Naive thymus-derived CD8-positive, alpha-beta T cell (primary cell): ENCODE results near the gene TCERG1L. TPM values are rescaled to one million over a fixed set of nuclear protein-coding genes. Genes with fewer than 3 reads are reported as not detected.
A peak's percentile ranks its signal among the peaks of the same experiment; 100 is the strongest.
"Not testable (repeated sequence)": the region's sequence is repeated elsewhere in the genome, so short reads cannot be mapped to it uniquely, and the experiment has no call there.

ENCODE experiments used
- ATAC-seq, 2 donors: fragments of 150-1000 bp; cut with Tn5 transposase in 1 of 2; sonication (Bioruptor Pico), chemical (Tn5 transposase) in 1 of 2; 1 replicate in 1 of 2; 2 replicates in 1 of 2; pipeline ENCODE4 v1.10.0; 2021; ENCODE audit warnings: mild to moderate bottlenecking in 2 of 2, moderate library complexity in 2 of 2
- POLR2A ChIA-PET: fragments of 350-600 bp; sonication (Branson Sonifier 250); formaldehyde crosslinking; loops from one replicate; lab custom pipeline; 2021; ENCODE audit warnings: antibody characterized with exemption; lab: Charles Lee
- DNase-seq, 10 donors: peaks; one replicate each; pipeline versions ENCODE4 v3.0.0 to v3.0.0-alpha.2; 2020 to 2022
- H3K27ac Mint-ChIP-seq, 10 donors: one replicate each; pipeline ENCODE4 v1.8.0; 2020 to 2022; ENCODE audit warnings: mild to moderate bottlenecking in 10 of 10, mixed read lengths in 10 of 10, moderate library complexity in 4 of 10, inconsistent platforms in 1 of 10
- H3K27me3 Mint-ChIP-seq, 5 donors: one replicate each; pipeline ENCODE4 v1.8.0; 2021 to 2022; ENCODE audit warnings: mixed read lengths in 5 of 5
- H3K36me3 Mint-ChIP-seq, 3 donors: one replicate each; pipeline ENCODE4 v1.8.0; 2020 to 2022; ENCODE audit warnings: mixed read lengths in 3 of 3, mild to moderate bottlenecking in 2 of 3, inconsistent platforms in 1 of 3
- H3K4me1 Mint-ChIP-seq, 4 donors: one replicate each; pipeline ENCODE4 v1.8.0; 2021 to 2022; ENCODE audit warnings: mixed read lengths in 4 of 4
- H3K4me3 Mint-ChIP-seq, 10 donors: one replicate each; pipeline ENCODE4 v1.8.0; 2020 to 2022; ENCODE audit warnings: mild to moderate bottlenecking in 10 of 10, mixed read lengths in 10 of 10, moderate library complexity in 6 of 10, inconsistent platforms in 1 of 10
- H3K9me3 Mint-ChIP-seq, 9 donors: one replicate each; pipeline ENCODE4 v1.8.0; 2020 to 2022; ENCODE audit warnings: mixed read lengths in 9 of 9, mild to moderate bottlenecking in 3 of 9, inconsistent platforms in 1 of 9, moderate library complexity in 1 of 9
- polyA plus RNA-seq, 3 donors: library from polyadenylated mRNA; unstranded; fragments of 300-500 nt; fragmentation: Illumina TruSeq; gene quantifications; one replicate each; pipeline ENCODE4 v1.2.3, GENCODE V29; 2021
- total RNA-seq, 8 experiments: library from RNA in 2 of 8; stranded (reverse) in 2 of 8; gene quantifications; one replicate each; pipeline ENCODE4 v1.2.3 and lab custom pipeline; 2021 to 2026

The TCERG1L gene
- total and polyA plus RNA-seq, 5 experiments from 2014 or later = 0.14 to 0.27 TPM; not detected in 3

DNA sequence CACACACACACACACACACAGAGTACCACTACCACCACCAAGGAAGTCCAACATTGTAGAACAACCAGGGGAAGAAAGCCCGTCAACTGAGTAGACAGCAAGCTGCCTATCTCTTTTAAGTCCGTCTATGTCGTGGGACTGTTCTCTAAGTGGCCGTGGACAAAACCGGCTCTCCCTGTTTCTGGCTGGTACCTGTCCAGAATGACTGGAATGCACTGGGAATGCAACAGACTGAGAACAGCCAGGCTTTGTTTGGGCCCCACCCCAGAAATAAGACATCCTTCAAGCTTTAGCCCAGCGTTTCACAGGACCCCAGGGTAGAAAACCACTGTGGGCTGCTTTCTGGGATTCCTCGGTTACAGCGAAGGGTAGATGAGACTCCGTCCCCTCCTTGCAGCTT, 203.6 kb downstream of the TCERG1L start:
- POLR2A ChIA-PET = no interaction called here
- H3K4me3 Mint-ChIP-seq = no peak overlapping the region
- peaks cover 0 to 12% (median 4%) of the 10 kb centered on the region in 9 donors for H3K9me3 Mint-ChIP-seq
- DNase-seq = no peak
- H3K27ac Mint-ChIP-seq = peak overlapping the region in 1 of 10 donors; percentile 70
- H3K4me1 Mint-ChIP-seq = peaks cover 0 to 13% (median 0%) of the 10 kb centered on the region in 4 donors
- H3K36me3 Mint-ChIP-seq = no peaks in the 10 kb centered on the region
- no peak for ATAC-seq
- peaks cover 0 to 9% (median 2%) of the 10 kb centered on the region in 5 donors for H3K27me3 Mint-ChIP-seq

DNA sequence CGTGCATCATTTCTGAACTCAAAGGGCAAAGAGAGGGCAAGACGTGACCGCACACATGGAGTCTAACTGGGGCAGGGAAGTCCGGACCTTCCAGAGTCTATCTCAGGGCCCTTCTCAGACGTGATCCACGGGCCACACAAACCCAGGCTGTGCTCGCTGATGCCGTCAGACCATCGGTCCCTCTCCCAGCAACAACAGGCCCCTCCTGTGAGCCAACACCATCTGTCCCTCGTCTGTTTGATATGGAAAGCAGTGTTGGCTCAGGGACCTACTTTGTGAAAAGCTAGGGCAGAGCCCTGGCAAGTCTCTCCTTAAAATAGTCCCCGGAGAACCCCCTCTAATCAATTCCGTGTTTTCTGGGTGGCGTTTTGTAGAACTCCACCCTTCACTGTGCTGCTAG, 208.8 kb downstream of the TCERG1L start:
- H3K27ac Mint-ChIP-seq = no peak overlapping the region
- H3K4me3 Mint-ChIP-seq = no peak overlapping the region
- H3K27me3 Mint-ChIP-seq = peaks cover 0 to 9% (median 2%) of the 10 kb centered on the region in 5 donors
- ATAC-seq = no peak
- POLR2A ChIA-PET = no interaction called here
- no peak for DNase-seq
- peaks cover 0 to 6% (median 0%) of the 10 kb centered on the region in 9 donors for H3K9me3 Mint-ChIP-seq
- no peaks in the 10 kb centered on the region for H3K36me3 Mint-ChIP-seq
- peaks cover 0 to under 1% (median 0%) of the 10 kb centered on the region in 4 donors for H3K4me1 Mint-ChIP-seq

DNA sequence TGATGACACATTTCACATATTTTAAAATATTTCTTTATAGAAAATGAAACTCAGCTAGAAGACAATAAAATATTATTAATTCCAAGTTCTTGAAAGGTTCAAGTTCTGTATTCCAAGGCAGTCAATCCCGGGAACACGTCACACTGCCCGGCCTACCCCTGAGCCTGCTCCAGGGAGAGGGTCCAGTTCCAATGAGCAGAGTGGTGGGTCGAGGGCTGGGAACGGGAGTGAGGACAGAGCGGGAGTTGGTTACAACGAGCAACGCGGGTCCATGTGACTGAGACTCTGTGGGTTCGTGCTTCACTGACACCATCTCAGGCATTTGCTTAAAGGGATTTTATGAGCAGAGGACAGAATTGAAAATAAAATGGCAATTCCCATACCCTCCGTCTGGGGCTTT, 209.4 kb downstream of the TCERG1L start:
- Mint-ChIP-seq H3K36me3 (no peaks in the 10 kb centered on the region), H3K27me3 (peaks cover 0 to 9% (median 2%) of the 10 kb centered on the region in 5 donors), H3K9me3 (peaks cover 0 to 3% (median 0%) of the 10 kb centered on the region in 9 donors), H3K4me3 (no peak overlapping the region), H3K4me1 (no peaks in the 10 kb centered on the region), H3K27ac (no peak overlapping the region)
- POLR2A ChIA-PET = no interaction called here
- no peak for ATAC-seq
- no peak for DNase-seq

DNA sequence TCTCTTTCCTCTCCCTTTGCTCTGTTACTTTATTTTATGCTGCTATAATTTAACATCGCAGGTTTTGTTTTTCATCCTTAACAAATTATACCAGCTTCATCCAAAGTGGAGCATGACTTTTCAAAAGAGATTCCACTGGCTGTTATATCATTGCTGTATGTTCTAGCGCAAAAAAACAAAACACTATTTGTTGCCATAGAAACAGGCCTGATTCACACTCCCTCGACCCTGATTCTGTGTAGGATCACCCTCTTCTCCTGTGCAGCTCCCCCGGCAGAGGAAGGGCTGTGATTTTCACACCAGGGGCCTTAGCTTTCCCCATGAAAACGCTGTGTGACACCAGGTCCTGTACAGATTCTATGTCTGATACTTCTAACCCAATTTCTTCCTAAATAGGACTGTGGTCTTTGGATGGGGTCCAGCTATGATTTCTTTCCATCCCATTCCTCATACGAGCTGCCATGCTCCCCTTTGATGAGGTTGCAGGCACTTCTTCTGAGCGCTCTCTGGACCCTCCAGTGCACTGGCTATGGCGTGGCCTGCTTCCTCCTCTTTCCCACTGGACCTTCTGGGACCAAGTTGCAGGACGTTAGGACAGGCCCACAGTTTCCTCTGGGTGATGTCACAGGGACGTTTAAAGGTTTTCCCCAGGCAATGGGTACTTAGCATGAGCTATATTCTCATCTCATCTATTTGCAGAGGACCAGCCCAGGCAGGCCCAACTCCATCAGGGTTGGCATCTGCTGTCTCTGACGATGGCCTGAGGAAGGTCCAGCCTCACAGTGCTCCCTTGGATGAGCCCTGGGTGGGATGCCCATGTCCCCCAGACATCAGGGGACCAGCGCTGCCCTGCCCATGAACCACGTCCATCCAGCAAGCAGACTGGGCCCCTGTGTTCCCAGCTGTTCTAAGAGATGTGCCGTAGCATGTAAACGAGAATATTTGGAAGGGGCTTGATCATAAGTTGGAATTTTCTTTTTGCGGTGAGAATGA, 210.8 kb downstream of the TCERG1L start:
- H3K27me3 Mint-ChIP-seq, DNase-seq, H3K27ac Mint-ChIP-seq, H3K36me3 Mint-ChIP-seq, POLR2A ChIA-PET, H3K9me3 Mint-ChIP-seq, ATAC-seq, H3K4me1 Mint-ChIP-seq, H3K4me3 Mint-ChIP-seq: not testable (repeated sequence)

DNA sequence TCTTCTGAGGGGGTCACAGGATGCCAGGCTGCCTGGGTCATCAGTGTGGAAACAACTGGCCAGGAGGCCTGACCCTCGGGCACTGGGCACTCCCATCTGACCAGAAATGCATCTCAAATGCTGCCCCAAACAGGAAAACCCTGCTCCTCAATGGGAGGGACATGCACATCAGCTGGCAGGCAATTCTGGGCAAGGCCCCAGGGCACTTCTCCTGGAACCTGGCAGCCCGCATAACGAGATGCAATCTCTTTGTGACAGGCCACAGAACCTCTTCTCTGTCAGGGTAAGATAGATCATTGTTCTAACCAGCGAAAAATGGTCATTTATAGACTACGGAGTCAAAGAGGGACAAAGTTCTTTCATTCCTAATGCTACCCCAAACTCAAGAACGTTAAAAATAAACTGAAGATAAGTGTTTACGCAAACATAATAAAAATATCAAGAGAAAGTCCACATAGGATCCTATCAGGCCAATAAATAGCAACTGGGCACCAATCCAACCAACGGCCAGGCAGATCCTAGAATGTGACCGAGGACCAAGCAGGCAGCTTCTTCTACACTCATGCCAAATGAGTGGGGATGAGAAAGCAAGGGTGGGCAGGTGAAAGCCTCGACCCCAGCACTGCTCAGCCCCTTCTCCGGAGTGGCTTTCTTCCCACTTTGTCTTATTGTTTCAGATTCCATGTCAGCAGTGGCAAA, 212.3 kb downstream of the TCERG1L start:
- POLR2A ChIA-PET = no interaction called here
- no peak for DNase-seq
- Mint-ChIP-seq H3K4me1 (no peaks in the 10 kb centered on the region), H3K27ac (peak overlapping the region in 1 of 10 donors; percentile 63), H3K4me3 (no peak overlapping the region), H3K36me3 (no peaks in the 10 kb centered on the region), H3K27me3 (no peaks in the 10 kb centered on the region), H3K9me3 (no peaks in the 10 kb centered on the region)
- no peak for ATAC-seq

DNA sequence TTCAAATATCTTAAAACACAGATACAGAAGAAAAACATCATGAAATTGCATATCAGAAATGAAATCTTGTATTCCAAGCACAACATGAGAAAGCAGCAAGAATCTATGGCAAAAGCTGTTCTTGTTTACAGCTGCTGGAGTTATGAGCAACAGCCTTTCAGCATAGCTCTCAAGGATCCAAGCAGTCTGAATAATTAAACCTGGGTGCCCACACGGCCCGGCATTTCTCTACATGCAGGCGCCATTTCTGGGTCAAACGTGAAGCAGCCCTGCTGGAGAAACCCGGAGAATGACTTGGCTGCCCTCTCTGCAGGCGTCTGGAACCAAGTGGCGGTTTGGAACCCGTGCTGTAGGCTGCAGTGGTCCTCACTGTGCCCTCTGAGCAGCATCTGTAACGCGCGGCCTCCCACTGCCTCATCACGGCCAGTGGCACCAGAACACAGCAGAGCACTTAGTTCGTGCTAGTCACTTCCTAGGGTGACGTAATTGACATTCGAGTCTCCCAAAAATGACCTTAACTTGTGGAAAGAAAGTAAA, 213.0 kb downstream of the TCERG1L start:
- POLR2A ChIA-PET = no interaction called here
- DNase-seq = no peak
- H3K4me1 Mint-ChIP-seq = no peaks in the 10 kb centered on the region
- no peak overlapping the region for H3K4me3 Mint-ChIP-seq
- no peak for ATAC-seq
- no peak overlapping the region for H3K27ac Mint-ChIP-seq
- no peaks in the 10 kb centered on the region for H3K36me3 Mint-ChIP-seq
- H3K9me3 Mint-ChIP-seq = no peaks in the 10 kb centered on the region
- H3K27me3 Mint-ChIP-seq = no peaks in the 10 kb centered on the region

DNA sequence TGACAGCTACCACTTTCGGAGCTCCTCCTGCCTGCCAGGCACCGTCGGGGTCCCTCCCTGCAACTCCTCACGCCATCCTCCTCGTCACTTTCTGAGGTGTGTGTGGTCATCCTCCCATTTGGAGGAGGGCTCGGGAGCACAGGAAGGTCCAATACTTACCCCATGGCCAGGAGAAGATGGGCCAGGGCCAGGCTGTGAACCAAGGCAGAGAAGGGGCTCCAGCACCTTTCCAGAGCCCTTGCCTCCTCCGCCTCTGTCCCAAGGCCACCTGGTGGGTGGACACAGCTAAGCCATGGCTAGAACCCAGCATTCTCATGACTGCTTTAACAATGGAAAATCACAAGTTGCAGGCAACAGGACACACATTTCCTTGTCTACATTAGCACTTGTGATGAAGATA, 215.5 kb downstream of the TCERG1L start:
- H3K9me3 Mint-ChIP-seq = no peaks in the 10 kb centered on the region
- H3K27ac Mint-ChIP-seq = no peak overlapping the region
- DNase-seq (no peak), ATAC-seq (no peak)
- H3K27me3 Mint-ChIP-seq = peaks cover 0 to 4% (median 0%) of the 10 kb centered on the region in 5 donors
- POLR2A ChIA-PET = no interaction called here
- no peaks in the 10 kb centered on the region for H3K36me3 Mint-ChIP-seq
- no peak overlapping the region for H3K4me3 Mint-ChIP-seq
- H3K4me1 Mint-ChIP-seq = peaks cover 0 to 4% (median under 1%) of the 10 kb centered on the region in 4 donors

DNA sequence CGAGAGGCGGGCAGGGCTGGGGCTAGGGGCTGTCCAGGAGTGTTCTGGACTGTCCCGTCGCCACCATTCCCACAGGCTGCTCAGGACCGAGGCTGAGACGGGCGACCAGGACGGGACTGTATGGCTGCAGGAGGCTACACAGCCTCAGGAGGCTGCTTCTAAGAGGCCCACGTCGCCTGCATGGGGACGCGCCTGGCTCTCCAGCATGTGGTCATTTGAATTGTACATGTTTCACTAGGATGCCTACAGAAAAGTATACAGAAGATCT, 216.3 kb downstream of the TCERG1L start:
- Mint-ChIP-seq H3K27ac (no peak overlapping the region), H3K9me3 (no peaks in the 10 kb centered on the region), H3K27me3 (peaks cover 0 to 8% (median 0%) of the 10 kb centered on the region in 5 donors), H3K4me3 (no peak overlapping the region), H3K4me1 (peaks cover 0 to 11% (median under 1%) of the 10 kb centered on the region in 4 donors), H3K36me3 (no peaks in the 10 kb centered on the region)
- ATAC-seq (no peak), DNase-seq (peak in 1 of 10 donors; percentile 52)
- POLR2A ChIA-PET = no interaction called here

DNA sequence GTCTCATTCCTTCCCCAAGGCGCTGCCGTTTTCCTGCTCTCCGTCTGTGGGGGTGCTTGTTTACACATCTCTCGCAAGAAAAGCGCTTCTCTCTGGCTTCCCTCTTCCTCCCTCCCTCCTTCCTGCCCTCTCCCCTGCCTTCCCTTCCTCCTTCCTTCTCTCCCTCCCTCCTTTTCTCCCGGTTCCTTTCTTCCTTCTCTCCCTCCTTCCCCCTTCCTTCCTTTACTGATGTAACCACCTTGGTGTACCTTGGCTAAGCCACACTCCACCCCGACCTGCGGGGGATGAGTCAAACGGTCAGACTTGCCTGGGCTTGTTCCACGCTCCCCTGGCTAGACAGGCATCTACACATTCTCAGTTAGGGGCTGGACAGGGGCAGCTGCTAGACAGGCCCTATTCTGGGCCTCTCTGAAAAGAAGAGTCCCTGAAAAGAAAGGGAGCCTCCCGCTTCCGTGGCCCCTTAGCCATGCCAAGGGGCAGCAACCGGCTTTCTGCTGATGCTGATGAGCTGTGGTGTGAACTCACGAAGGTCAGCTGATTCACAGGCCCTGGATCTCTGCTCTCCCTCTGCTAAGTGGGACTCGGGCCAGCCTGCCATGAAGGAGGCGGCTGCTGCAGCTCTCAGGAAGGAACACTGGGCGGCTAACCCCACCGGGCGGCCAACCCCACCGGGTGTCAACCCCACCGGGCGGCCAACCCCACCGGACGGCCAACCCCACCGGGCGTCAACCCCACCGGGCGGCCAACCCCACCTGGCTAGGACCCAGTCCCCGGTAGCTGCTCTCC, 216.8 kb downstream of the TCERG1L start:
- POLR2A ChIA-PET = no interaction called here
- Mint-ChIP-seq H3K27me3 (peaks cover 0 to 8% (median 0%) of the 10 kb centered on the region in 5 donors), H3K36me3 (no peaks in the 10 kb centered on the region), H3K4me1 (peaks cover 0 to 14% (median under 1%) of the 10 kb centered on the region in 4 donors), H3K9me3 (no peaks in the 10 kb centered on the region), H3K27ac (no peak overlapping the region), H3K4me3 (no peak overlapping the region)
- DNase-seq (peak in 1 of 10 donors; percentile 4), ATAC-seq (no peak)

DNA sequence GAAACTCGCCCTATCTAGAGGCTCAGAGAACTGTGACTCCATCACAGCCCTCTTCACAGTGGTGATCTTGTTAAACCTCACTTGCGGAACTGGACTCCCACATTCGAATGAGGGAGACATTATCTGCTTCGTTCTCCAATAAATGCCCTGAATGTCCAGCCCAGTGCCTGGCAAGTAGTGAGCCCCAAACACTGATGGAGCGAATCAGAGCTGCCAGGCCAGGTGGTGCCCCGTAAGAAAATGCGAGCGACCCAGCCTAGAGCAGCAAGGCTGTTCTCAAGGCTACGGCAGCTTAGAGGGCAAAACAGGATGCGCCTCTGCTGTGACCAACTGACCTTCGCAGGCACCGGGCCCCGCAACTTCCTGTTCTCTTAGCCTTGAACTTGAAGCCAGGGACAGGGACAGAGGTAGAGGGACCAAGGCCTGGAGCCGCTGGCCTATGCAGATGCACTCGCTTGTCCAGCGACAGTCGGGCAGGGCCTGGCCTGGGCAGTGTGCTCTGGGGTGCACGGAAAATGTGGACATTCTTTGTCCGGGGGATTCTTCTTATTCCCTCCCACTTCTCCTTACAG, 217.6 kb downstream of the TCERG1L start:
- peaks cover 0 to 8% (median 0%) of the 10 kb centered on the region in 5 donors for H3K27me3 Mint-ChIP-seq
- no peak overlapping the region for H3K27ac Mint-ChIP-seq
- no peak overlapping the region for H3K4me3 Mint-ChIP-seq
- peaks cover 0 to 17% (median 2%) of the 10 kb centered on the region in 4 donors for H3K4me1 Mint-ChIP-seq
- POLR2A ChIA-PET = no interaction called here
- ATAC-seq (no peak), DNase-seq (peak in 1 of 10 donors; percentile 26)
- no peaks in the 10 kb centered on the region for H3K36me3 Mint-ChIP-seq
- no peaks in the 10 kb centered on the region for H3K9me3 Mint-ChIP-seq

DNA sequence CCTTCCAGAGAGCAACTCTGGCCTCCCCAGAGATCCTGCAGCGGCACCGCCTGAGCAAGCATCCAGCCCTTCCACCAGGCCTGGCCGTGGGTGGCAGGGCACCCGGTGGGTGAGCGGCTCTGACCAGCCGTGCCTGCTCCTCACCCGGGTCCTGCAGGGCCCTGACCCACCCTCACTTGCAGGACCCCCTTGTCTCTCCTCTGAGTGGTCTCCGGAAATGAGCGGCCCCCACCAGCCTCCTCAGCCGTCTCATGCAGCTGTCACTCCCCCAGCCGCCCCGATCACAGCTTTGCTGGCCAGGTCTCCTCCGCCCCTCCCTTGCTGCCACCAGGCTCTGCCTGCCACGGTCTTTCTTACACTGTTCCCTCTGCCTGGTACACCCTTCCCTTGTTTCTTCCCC, 218.2 kb downstream of the TCERG1L start:
- Mint-ChIP-seq H3K9me3 (no peaks in the 10 kb centered on the region), H3K36me3 (no peaks in the 10 kb centered on the region), H3K27me3 (peaks cover 0 to 8% (median 0%) of the 10 kb centered on the region in 5 donors), H3K4me3 (no peak overlapping the region), H3K4me1 (peaks cover 0 to 17% (median 2%) of the 10 kb centered on the region in 4 donors), H3K27ac (no peak overlapping the region)
- POLR2A ChIA-PET = no interaction called here
- ATAC-seq (no peak), DNase-seq (peak in 1 of 10 donors; percentile 26)

DNA sequence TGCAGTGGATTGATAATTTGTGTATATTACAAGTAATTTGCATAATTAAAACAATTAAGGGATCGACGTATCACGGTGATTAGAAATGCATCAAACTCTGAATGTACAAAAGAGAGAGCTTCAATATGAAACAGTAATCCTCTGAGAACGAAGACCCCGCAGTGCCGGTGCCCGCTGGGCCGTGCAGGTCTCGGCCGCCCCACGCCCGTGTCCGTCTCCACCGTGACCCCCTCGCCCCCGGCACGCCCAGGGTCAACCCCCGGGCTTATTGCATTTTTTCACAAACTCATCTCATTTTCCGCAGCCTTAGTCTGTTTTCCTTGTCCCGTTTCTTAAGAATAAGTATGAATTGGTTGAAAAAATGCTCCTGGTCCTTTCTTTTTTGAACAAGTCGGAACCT, 218.6 kb downstream of the TCERG1L start:
- H3K27me3 Mint-ChIP-seq = peaks cover 0 to 8% (median 0%) of the 10 kb centered on the region in 5 donors
- H3K9me3 Mint-ChIP-seq = no peaks in the 10 kb centered on the region
- H3K4me1 Mint-ChIP-seq = peaks cover 0 to 17% (median 2%) of the 10 kb centered on the region in 4 donors

More for the DNA sequence above, 218.6 kb downstream of the TCERG1L start:
- Mint-ChIP-seq H3K27ac (no peak overlapping the region), H3K36me3 (no peaks in the 10 kb centered on the region), H3K4me3 (no peak overlapping the region)
- POLR2A ChIA-PET = no interaction called here
- ATAC-seq = no peak
- peak in 1 of 10 donors; percentile 6 for DNase-seq
